Skeletal muscle satellite cell (primary cell): ENCODE measurements around the gene TCP11L1.
"Not testable (repeated sequence)": the region's sequence is repeated elsewhere in the genome, so short reads cannot be mapped to it uniquely, and the experiment has no call there.

Source experiments
- H3K27me3 ChIP-seq: 2 replicates; pipeline ENCODE4 v1.7.0; 2013; ENCODE audit warnings: low read length; ENCODE audit not compliant: control insufficient read depth, insufficient read depth
- H3K36me3 ChIP-seq: 2 replicates; pipeline ENCODE4 v1.7.0; 2013; ENCODE audit warnings: mild to moderate bottlenecking, control low read depth, low read length; ENCODE audit not compliant: insufficient read depth
- H3K4me1 ChIP-seq: 2 replicates; pipeline ENCODE4 v1.7.0; 2013; ENCODE audit warnings: low read length; ENCODE audit not compliant: control insufficient read depth, insufficient read depth
- H3K4me2 ChIP-seq: 2 replicates; pipeline ENCODE4 v1.7.0; 2013; ENCODE audit warnings: mild to moderate bottlenecking, low read length
- H3K4me3 ChIP-seq: 2 replicates; pipeline ENCODE4 v1.7.0; 2013; ENCODE audit warnings: low read length
- H3K9ac ChIP-seq: 2 replicates; pipeline ENCODE4 v1.7.0; 2013; ENCODE audit warnings: mild to moderate bottlenecking, low read depth, low read length, moderate library complexity
- H3K9me3 ChIP-seq: replicated peaks from 2 replicates; pipeline ENCODE4 v1.7.0; 2013; ENCODE audit warnings: mild to moderate bottlenecking, control low read depth, low read length

Gene TCP11L1

GRCh38 chr11:33035011-33035410 is 4.4 kb upstream of the TCP11L1 start:
- Histone ChIP-seq H3K4me2 (no peak overlapping the region), H3K4me3 (no peak overlapping the region), H3K36me3 (peaks cover 17% of the 10 kb centered on the region), H3K9me3 (no peaks in the 10 kb centered on the region), H3K4me1 (no peaks in the 10 kb centered on the region), H3K9ac (no peak overlapping the region), H3K27me3 (no peaks in the 10 kb centered on the region)

- peak overlapping the region; percentile 83 for H3K4me3 ChIP-seq
- H3K36me3 ChIP-seq, result peaks cover 14% of the 10 kb centered on the region
- peaks cover 28% of the 10 kb centered on the region for H3K4me1 ChIP-seq
- H3K4me2 ChIP-seq, result peak overlapping the region; percentile 82
- peak overlapping the region; percentile 89 for H3K9ac ChIP-seq
- H3K9me3 ChIP-seq, result no peaks in the 10 kb centered on the region
- H3K27me3 ChIP-seq, result no peaks in the 10 kb centered on the region
Measured at GRCh38 chr11:33040033-33040861, 875 bp downstream of the TCP11L1 start.

GRCh38 chr11:33040862-33041453 is 1.6 kb downstream of the TCP11L1 start:
- Histone ChIP-seq H3K36me3 (peaks cover 21% of the 10 kb centered on the region), H3K27me3 (no peaks in the 10 kb centered on the region), H3K4me2 (peak overlapping the region; percentile 82), H3K4me3 (peak overlapping the region; percentile 83), H3K9me3 (no peaks in the 10 kb centered on the region), H3K9ac (peak overlapping the region; percentile 89), H3K4me1 (peaks cover 28% of the 10 kb centered on the region)

- Histone ChIP-seq H3K9ac (no peak overlapping the region), H3K4me1 (peaks cover 28% of the 10 kb centered on the region), H3K4me3 (no peak overlapping the region), H3K4me2 (peak overlapping the region; percentile 11), H3K36me3 (peaks cover 23% of the 10 kb centered on the region), H3K27me3 (no peaks in the 10 kb centered on the region), H3K9me3 (no peaks in the 10 kb centered on the region)
Measured at GRCh38 chr11:33043221-33043830, 4.0 kb downstream of the TCP11L1 start.

DNA sequence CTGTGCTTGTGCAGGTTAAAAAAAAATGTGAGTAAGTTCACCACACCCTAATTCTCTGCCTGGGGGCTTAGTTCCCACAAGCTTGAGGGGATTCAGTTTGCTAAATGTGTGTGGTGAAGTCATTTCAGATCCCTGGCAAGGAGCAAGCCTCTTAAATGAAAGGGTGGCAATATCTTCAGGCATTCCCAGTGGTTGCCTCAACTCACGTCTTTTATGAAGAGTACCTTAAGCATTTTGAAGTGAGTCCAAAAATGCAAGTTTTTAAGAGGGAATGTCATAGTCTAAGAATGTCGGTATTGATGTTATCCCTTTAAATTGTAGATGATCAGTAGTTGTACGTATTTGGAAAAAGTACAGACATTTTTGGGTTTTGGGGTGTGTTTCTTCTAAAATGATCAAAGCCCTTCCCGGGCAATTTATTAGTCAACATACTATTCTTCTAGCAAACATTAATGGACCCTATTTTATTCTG is 4.9 kb downstream of the TCP11L1 start:
- Histone ChIP-seq H3K9ac (no peak overlapping the region), H3K4me1 (peaks cover 28% of the 10 kb centered on the region), H3K36me3 (peaks cover 23% of the 10 kb centered on the region), H3K4me2 (peak overlapping the region; percentile 38), H3K27me3 (no peaks in the 10 kb centered on the region), H3K4me3 (no peak overlapping the region), H3K9me3 (no peaks in the 10 kb centered on the region)

GRCh38 chr11:33045551-33046255 is 6.3 kb downstream of the TCP11L1 start:
- no peak overlapping the region for H3K9ac ChIP-seq
- H3K9me3 ChIP-seq, result no peaks in the 10 kb centered on the region
- peaks cover 22% of the 10 kb centered on the region for H3K4me1 ChIP-seq
- H3K4me2 ChIP-seq, result no peak overlapping the region
- H3K36me3 ChIP-seq, result peaks cover 23% of the 10 kb centered on the region
- H3K27me3 ChIP-seq, result no peaks in the 10 kb centered on the region
- H3K4me3 ChIP-seq, result no peak overlapping the region

DNA sequence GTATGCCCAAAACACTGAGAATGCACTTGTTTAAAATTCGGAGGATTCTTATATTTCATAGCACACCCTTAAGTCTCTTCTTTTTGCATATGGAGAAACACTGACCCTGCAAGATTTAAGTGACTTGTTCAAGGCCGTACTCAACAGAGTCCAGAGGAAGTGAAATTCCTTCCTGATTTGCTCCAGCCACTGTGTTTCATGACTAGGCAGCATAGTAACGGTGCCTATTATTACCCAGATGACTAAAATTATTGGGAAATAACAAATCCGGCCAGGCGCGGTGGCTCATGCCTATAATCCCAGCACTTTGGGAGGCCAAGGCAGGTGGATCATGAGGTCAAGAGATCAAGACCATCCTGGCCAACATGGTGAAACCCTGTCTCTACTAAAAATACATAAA is 9.3 kb downstream of the TCP11L1 start:
- not testable (repeated sequence) for H3K9me3 ChIP-seq, H3K4me3 ChIP-seq, H3K4me2 ChIP-seq, H3K9ac ChIP-seq, H3K27me3 ChIP-seq
- Histone ChIP-seq H3K36me3 (peaks cover 22% of the 10 kb centered on the region), H3K4me1 (peaks cover 11% of the 10 kb centered on the region)

DNA sequence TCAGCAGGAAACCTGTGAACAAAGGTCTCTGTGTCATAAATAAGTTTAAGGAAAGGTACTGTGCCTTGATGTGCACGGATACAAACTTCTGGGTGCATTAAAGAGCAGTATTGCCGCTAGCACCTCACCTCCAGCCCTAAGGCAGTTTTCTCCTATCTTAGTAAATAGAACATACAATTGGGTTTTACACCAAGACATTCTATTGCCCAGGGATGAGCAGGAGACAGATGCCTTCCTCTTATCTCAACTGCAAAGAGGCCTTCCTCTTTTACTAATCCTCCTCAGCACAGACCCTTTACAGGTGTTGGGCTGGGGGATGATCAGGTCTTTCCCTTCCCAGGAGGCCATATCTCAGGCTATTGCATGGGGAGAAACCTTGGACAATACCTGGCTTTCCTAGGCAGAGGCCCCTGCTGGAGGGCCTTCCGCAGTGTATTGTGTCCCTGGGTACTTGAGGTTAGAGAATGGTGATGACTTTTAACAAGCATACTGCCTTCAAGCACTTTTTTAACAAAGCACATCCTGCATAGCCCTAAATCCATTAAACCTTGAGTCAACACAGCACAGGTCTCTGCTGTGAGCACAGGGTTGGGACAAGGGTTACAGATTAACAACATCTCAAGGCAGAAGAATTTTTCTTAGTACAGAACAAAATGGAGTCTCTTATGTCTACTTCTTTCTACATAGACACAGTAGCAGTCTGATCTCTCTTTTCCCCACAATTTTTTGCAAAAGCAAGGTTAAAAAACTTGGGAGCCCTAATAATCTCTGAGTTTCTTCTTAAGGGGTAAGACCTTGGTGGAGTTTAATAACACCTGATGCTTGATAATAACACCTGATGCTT is 10.4 kb downstream of the TCP11L1 start:
- not testable (repeated sequence) for H3K4me3 ChIP-seq, H3K9ac ChIP-seq, H3K9me3 ChIP-seq, H3K27me3 ChIP-seq, H3K4me2 ChIP-seq, H3K4me1 ChIP-seq
- H3K36me3 ChIP-seq, result peaks cover 18% of the 10 kb centered on the region

GRCh38 chr11:33052231-33052630 is 12.9 kb downstream of the TCP11L1 start:
- peaks cover 14% of the 10 kb centered on the region for H3K36me3 ChIP-seq
- no peak overlapping the region for H3K4me3 ChIP-seq
- H3K4me2 ChIP-seq, result no peak overlapping the region
- no peak overlapping the region for H3K9ac ChIP-seq
- no peaks in the 10 kb centered on the region for H3K9me3 ChIP-seq
- no peaks in the 10 kb centered on the region for H3K27me3 ChIP-seq
- no peaks in the 10 kb centered on the region for H3K4me1 ChIP-seq

DNA sequence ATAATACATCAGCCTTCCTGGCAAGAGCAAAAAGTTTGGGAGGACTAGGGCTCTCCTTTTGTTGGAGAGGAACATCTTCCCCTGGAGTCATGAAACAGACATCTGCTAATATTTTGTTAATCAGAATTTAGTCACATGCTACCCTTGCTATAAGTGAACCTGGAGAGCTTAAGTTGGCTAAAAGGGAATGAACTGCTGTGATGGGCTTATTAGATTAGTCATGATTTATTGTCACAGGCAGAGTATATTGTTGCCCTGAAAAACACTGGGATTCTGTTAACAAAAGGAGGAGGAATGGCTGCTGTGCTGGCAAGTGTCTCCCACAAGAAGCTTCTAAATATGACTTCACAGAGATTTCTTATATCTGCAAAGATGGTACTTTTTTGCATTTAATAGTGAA is 16.0 kb downstream of the TCP11L1 start:
- Histone ChIP-seq H3K4me2 (no peak overlapping the region), H3K9me3 (no peaks in the 10 kb centered on the region), H3K9ac (no peak overlapping the region), H3K36me3 (peaks cover 37% of the 10 kb centered on the region), H3K4me3 (no peak overlapping the region), H3K27me3 (no peaks in the 10 kb centered on the region), H3K4me1 (no peaks in the 10 kb centered on the region)
